Naive thymus-derived CD8-positive, alpha-beta T cell (primary cell): ENCODE data around the gene DNAAF1. TPM values are rescaled to one million over a fixed set of nuclear protein-coding genes. Genes with fewer than 3 reads are reported as not detected.
"Not testable (repeated sequence)": the region's sequence is repeated elsewhere in the genome, so short reads cannot be mapped to it uniquely, and the experiment has no call there.

Experiments used
- ATAC-seq, 2 donors: fragments of 150-1000 bp; cut with Tn5 transposase in 1 of 2; sonication (Bioruptor Pico), chemical (Tn5 transposase) in 1 of 2; 1 replicate in 1 of 2; 2 replicates in 1 of 2; pipeline ENCODE4 v1.10.0; 2021; ENCODE audit warnings: mild to moderate bottlenecking in 2 of 2, moderate library complexity in 2 of 2
- POLR2A ChIA-PET: fragments of 350-600 bp; sonication (Branson Sonifier 250); formaldehyde crosslinking; loops from one replicate; lab custom pipeline; 2021; ENCODE audit warnings: antibody characterized with exemption; lab: Charles Lee
- DNase-seq, 10 donors: peaks; one replicate each; pipeline versions ENCODE4 v3.0.0 to v3.0.0-alpha.2; 2020 to 2022
- H3K27ac Mint-ChIP-seq, 10 donors: one replicate each; pipeline ENCODE4 v1.8.0; 2020 to 2022; ENCODE audit warnings: mild to moderate bottlenecking in 10 of 10, mixed read lengths in 10 of 10, moderate library complexity in 4 of 10, inconsistent platforms in 1 of 10
- H3K27me3 Mint-ChIP-seq, 5 donors: one replicate each; pipeline ENCODE4 v1.8.0; 2021 to 2022; ENCODE audit warnings: mixed read lengths in 5 of 5
- H3K36me3 Mint-ChIP-seq, 3 donors: one replicate each; pipeline ENCODE4 v1.8.0; 2020 to 2022; ENCODE audit warnings: mixed read lengths in 3 of 3, mild to moderate bottlenecking in 2 of 3, inconsistent platforms in 1 of 3
- H3K4me1 Mint-ChIP-seq, 4 donors: one replicate each; pipeline ENCODE4 v1.8.0; 2021 to 2022; ENCODE audit warnings: mixed read lengths in 4 of 4
- H3K4me3 Mint-ChIP-seq, 10 donors: one replicate each; pipeline ENCODE4 v1.8.0; 2020 to 2022; ENCODE audit warnings: mild to moderate bottlenecking in 10 of 10, mixed read lengths in 10 of 10, moderate library complexity in 6 of 10, inconsistent platforms in 1 of 10
- H3K9me3 Mint-ChIP-seq, 9 donors: one replicate each; pipeline ENCODE4 v1.8.0; 2020 to 2022; ENCODE audit warnings: mixed read lengths in 9 of 9, mild to moderate bottlenecking in 3 of 9, inconsistent platforms in 1 of 9, moderate library complexity in 1 of 9
- polyA plus RNA-seq, 3 donors: library from polyadenylated mRNA; unstranded; fragments of 300-500 nt; fragmentation: Illumina TruSeq; gene quantifications; one replicate each; pipeline ENCODE4 v1.2.3, GENCODE V29; 2021
- total RNA-seq, 8 experiments: library from RNA in 2 of 8; stranded (reverse) in 2 of 8; gene quantifications; one replicate each; pipeline ENCODE4 v1.2.3 and lab custom pipeline; 2021 to 2026

DNAAF1 gene
- total and polyA plus RNA-seq, 5 experiments from 2014 or later: 0.08 to 0.98 (median 0.19) TPM; not detected in 1

GRCh38 chr16:84111525-84111924 is 33.6 kb upstream of the DNAAF1 start:
- H3K4me3 Mint-ChIP-seq: peak overlapping the region in 2 of 10 donors; percentile 30 to 45
- H3K9me3 Mint-ChIP-seq: no peaks in the 10 kb centered on the region
- POLR2A ChIA-PET: interaction anchor here (0.7 kb wide), 2 partner anchors 10 to 49 kb away, joined by 3 read pairs; no protein-coding TSS in a partner anchor
- DNase-seq: no peak
- no peak for ATAC-seq
- peaks cover 20 to 67% (median 63%) of the 10 kb centered on the region in 4 donors for H3K4me1 Mint-ChIP-seq
- peak overlapping the region in 2 of 10 donors; percentile 9 to 32 for H3K27ac Mint-ChIP-seq
- no peaks in the 10 kb centered on the region for H3K27me3 Mint-ChIP-seq
- peaks cover 0 to 45% (median 0%) of the 10 kb centered on the region in 3 donors for H3K36me3 Mint-ChIP-seq

- peaks cover 15 to 63% (median 58%) of the 10 kb centered on the region in 4 donors for H3K4me1 Mint-ChIP-seq
- not testable (repeated sequence) for H3K9me3 Mint-ChIP-seq, DNase-seq, H3K27me3 Mint-ChIP-seq, ATAC-seq, H3K4me3 Mint-ChIP-seq
- POLR2A ChIA-PET: interaction anchor here (0.7 kb wide), 2 partner anchors 10 to 49 kb away, joined by 3 read pairs; no protein-coding TSS in a partner anchor
- H3K36me3 Mint-ChIP-seq: peaks cover 0 to 41% (median 0%) of the 10 kb centered on the region in 3 donors
- peak overlapping the region in 1 of 10 donors; percentile 9 for H3K27ac Mint-ChIP-seq
Observed at GRCh38 chr16:84111949-84112348, 33.2 kb upstream of the DNAAF1 start.

- H3K9me3 Mint-ChIP-seq: no peaks in the 10 kb centered on the region
- peak overlapping the region; percentile 88 to 98 (median 92) for H3K4me3 Mint-ChIP-seq
- DNase-seq: peak in 7 of 10 donors; percentile 64 to 83 (median 70)
- peak overlapping the region; percentile 93 to 99 (median 96) for H3K27ac Mint-ChIP-seq
- no peaks in the 10 kb centered on the region for H3K27me3 Mint-ChIP-seq
- H3K4me1 Mint-ChIP-seq: peaks cover 7 to 46% (median 34%) of the 10 kb centered on the region in 4 donors
- POLR2A ChIA-PET: interaction anchor here (0.6 to 2.6 kb wide), 18 partner anchors 10 to 481 kb away, joined by 3 to 40 read pairs (median 5); partner anchors contain the start of genes DNAAF1, HSBP1, HSDL1 and TAF1C
- peak; percentile 65 to 73 for ATAC-seq
- peaks cover 0 to 10% (median 0%) of the 10 kb centered on the region in 3 donors for H3K36me3 Mint-ChIP-seq
Observed at GRCh38 chr16:84115919-84116719, 29.0 kb upstream of the DNAAF1 start.

GRCh38 chr16:84116720-84117493 is 28.2 kb upstream of the DNAAF1 start, which contains the start of gene MBTPS1:
TSS of gene MBTPS1 (minus strand) at chr16:84116942. CDS start at chr16:84101783, 15,159 bp downstream.
- H3K4me1 Mint-ChIP-seq: peaks cover 7 to 38% (median 27%) of the 10 kb centered on the region in 4 donors
- no peaks in the 10 kb centered on the region for H3K9me3 Mint-ChIP-seq
- peak; percentile 96 to 99 (median 98) for DNase-seq
- peaks cover 0 to 6% (median 0%) of the 10 kb centered on the region in 3 donors for H3K36me3 Mint-ChIP-seq
- no peaks in the 10 kb centered on the region for H3K27me3 Mint-ChIP-seq
- H3K27ac Mint-ChIP-seq: peak within 1 kb of the TSS; percentile 93 to 99 (median 96)
- POLR2A ChIA-PET: interaction anchor here (0.6 to 2.6 kb wide), 19 partner anchors 10 to 537 kb away, joined by 3 to 40 read pairs (median 5); partner anchors contain the start of genes DNAAF1, HSBP1, HSDL1 and TAF1C
- H3K4me3 Mint-ChIP-seq: peak within 1 kb of the TSS; percentile 89 to 98 (median 94)
- ATAC-seq: peak; percentile 85 to 87

GRCh38 chr16:84117494-84117843 is 27.6 kb upstream of the DNAAF1 start:
- H3K36me3 Mint-ChIP-seq: peaks cover 0 to 8% (median 0%) of the 10 kb centered on the region in 3 donors
- H3K9me3 Mint-ChIP-seq: no peaks in the 10 kb centered on the region
- H3K4me1 Mint-ChIP-seq: peaks cover 7 to 36% (median 26%) of the 10 kb centered on the region in 4 donors
- DNase-seq (peak; percentile 13 to 74 (median 43)), ATAC-seq (peak in 1 of 2 donors; percentile 3)
- H3K27ac Mint-ChIP-seq: peak overlapping the region; percentile 87 to 95 (median 94)
- POLR2A ChIA-PET: interaction anchor here (0.6 to 2.6 kb wide), 15 partner anchors 10 to 536 kb away, joined by 3 to 40 read pairs (median 5); partner anchors contain the start of genes DNAAF1, HSBP1, HSDL1 and TAF1C
- peak overlapping the region; percentile 87 to 98 (median 94) for H3K4me3 Mint-ChIP-seq
- H3K27me3 Mint-ChIP-seq: no peaks in the 10 kb centered on the region

GRCh38 chr16:84118315-84118714 is 26.8 kb upstream of the DNAAF1 start:
- ATAC-seq, H3K9me3 Mint-ChIP-seq, H3K27me3 Mint-ChIP-seq, DNase-seq: not testable (repeated sequence)
- Mint-ChIP-seq H3K4me3 (peak overlapping the region in 9 of 10 donors; percentile 30 to 90 (median 56)), H3K36me3 (peaks cover 0 to 14% (median 0%) of the 10 kb centered on the region in 3 donors), H3K27ac (peak overlapping the region in 4 of 10 donors; percentile 18 to 81 (median 26)), H3K4me1 (peaks cover 7 to 33% (median 26%) of the 10 kb centered on the region in 4 donors)
- POLR2A ChIA-PET: interaction anchor here (0.6 kb wide), 1 partner anchor 27 kb away, joined by 3 read pairs; the partner anchor contains the start of genes DNAAF1 and HSDL1

- H3K4me3 Mint-ChIP-seq: no peak overlapping the region
- H3K36me3 Mint-ChIP-seq: peaks cover 0 to 17% (median 0%) of the 10 kb centered on the region in 3 donors
- ATAC-seq (no peak), DNase-seq (no peak)
- POLR2A ChIA-PET: no interaction called here
- H3K9me3 Mint-ChIP-seq: no peaks in the 10 kb centered on the region
- peaks cover 5 to 28% (median 23%) of the 10 kb centered on the region in 4 donors for H3K4me1 Mint-ChIP-seq
- peak overlapping the region in 2 of 10 donors; percentile 30 to 63 for H3K27ac Mint-ChIP-seq
- no peaks in the 10 kb centered on the region for H3K27me3 Mint-ChIP-seq
Observed at GRCh38 chr16:84119368-84119767, 25.7 kb upstream of the DNAAF1 start.

- DNase-seq (no peak), ATAC-seq (no peak)
- Mint-ChIP-seq H3K4me1 (peaks cover 4 to 24% (median 19%) of the 10 kb centered on the region in 4 donors), H3K4me3 (no peak overlapping the region), H3K36me3 (peaks cover 0 to 17% (median 0%) of the 10 kb centered on the region in 3 donors), H3K27ac (peak overlapping the region in 1 of 10 donors; percentile 30), H3K9me3 (no peaks in the 10 kb centered on the region), H3K27me3 (no peaks in the 10 kb centered on the region)
- POLR2A ChIA-PET: no interaction called here
Observed at GRCh38 chr16:84120023-84120422, 25.1 kb upstream of the DNAAF1 start.

GRCh38 chr16:84121007-84121406 is 24.1 kb upstream of the DNAAF1 start:
- Mint-ChIP-seq H3K27ac (no peak overlapping the region), H3K4me1 (peaks cover 8 to 14% (median 9%) of the 10 kb centered on the region in 4 donors), H3K4me3 (peak overlapping the region in 1 of 10 donors; percentile 10), H3K27me3 (no peaks in the 10 kb centered on the region), H3K36me3 (peaks cover 0 to 25% (median 0%) of the 10 kb centered on the region in 3 donors), H3K9me3 (no peaks in the 10 kb centered on the region)
- DNase-seq (no peak), ATAC-seq (no peak)
- POLR2A ChIA-PET: no interaction called here

- Mint-ChIP-seq H3K9me3 (no peaks in the 10 kb centered on the region), H3K27ac (no peak overlapping the region), H3K36me3 (peaks cover 0 to 52% (median 8%) of the 10 kb centered on the region in 3 donors)
Observed at GRCh38 chr16:84124257-84125073, 20.6 kb upstream of the DNAAF1 start.

GRCh38 chr16:84131117-84131516 is 14.0 kb upstream of the DNAAF1 start:
- Mint-ChIP-seq H3K9me3 (no peaks in the 10 kb centered on the region), H3K27ac (no peak overlapping the region), H3K27me3 (no peaks in the 10 kb centered on the region), H3K4me1 (peaks cover 6 to 18% (median 11%) of the 10 kb centered on the region in 4 donors), H3K4me3 (no peak overlapping the region), H3K36me3 (peaks cover 0 to 50% (median 16%) of the 10 kb centered on the region in 3 donors)
- DNase-seq (no peak), ATAC-seq (no peak)
- POLR2A ChIA-PET: interaction anchor here (1.6 kb wide), 1 partner anchor 14 kb away, joined by 3 read pairs; the partner anchor contains the start of genes DNAAF1 and HSDL1

More at GRCh38 chr16:84124257-84125073, 20.6 kb upstream of the DNAAF1 start:
- Mint-ChIP-seq H3K4me3 (no peak overlapping the region), H3K4me1 (peaks cover 0 to 4% (median 1%) of the 10 kb centered on the region in 4 donors), H3K27me3 (no peaks in the 10 kb centered on the region)
- DNase-seq: no peak
- no peak for ATAC-seq
- POLR2A ChIA-PET: no interaction called here
